HG03025 (cell line): ENCODE data around the gene HOXC6.

Source experiments
- ATAC-seq: cut with Tn5 transposase; IDR thresholded peaks from one replicate; pipeline ENCODE4 v1.9.1; 2021; ENCODE audit warnings: mild to moderate bottlenecking, moderate library complexity; ENCODE audit not compliant: unreplicated experiment, low FRiP score

HOXC6 gene

DNA sequence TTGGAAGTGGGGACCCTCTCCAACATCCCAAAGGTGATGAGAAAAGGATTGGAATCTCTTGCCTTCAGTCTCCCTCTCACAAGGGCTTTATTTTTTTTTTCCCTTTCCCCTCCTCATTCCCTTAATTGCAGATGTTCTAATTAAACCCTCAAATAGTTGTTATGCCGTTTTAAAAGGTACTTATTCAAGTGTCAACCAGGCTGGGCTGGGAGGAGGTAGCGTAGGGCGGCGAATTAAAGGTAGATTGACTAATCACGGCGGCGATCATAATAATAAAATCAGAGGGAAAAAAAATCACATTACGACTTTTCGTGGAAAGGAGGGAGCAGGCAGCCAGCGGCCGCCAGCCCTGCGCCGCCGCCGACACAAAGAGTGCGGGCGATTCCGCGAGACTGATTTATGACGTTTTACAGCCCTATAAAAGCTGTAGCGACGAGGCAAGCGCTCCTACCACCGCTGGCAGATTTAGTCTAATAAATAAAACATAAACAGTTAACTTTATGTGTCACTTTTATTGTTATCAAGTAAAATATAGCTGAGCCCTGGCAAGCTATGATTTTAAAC is 23.7 kb downstream of the HOXC6 start:
- no peak for ATAC-seq

DNA sequence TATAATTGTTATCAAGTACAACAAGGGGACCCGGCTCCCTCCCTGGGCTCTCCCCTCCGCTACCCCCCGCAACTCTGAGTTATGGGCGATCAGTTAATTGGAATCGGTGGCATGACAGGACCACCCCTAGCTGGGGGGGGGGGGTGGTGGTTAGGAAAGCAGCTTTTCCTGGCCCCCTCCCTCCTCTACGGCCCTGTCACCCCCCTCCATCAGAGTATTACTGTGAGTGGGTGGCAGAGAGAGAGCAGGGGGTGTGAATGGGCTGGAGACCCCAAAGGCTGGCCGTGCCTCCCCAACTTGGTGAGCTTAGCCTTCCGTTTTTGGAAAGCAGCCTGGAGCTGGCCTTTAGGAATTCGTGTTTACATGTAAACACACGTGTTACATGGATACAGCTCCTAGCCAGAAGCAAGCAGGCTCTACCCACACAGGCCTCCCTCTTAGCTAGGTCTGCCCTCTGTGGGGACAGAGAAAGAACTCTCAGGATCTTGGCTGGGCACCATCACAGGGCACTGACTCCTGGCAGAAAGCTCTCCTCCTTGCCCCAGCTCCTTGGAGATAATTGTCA is 24.3 kb downstream of the HOXC6 start:
- ATAC-seq, result peak; percentile 13

DNA sequence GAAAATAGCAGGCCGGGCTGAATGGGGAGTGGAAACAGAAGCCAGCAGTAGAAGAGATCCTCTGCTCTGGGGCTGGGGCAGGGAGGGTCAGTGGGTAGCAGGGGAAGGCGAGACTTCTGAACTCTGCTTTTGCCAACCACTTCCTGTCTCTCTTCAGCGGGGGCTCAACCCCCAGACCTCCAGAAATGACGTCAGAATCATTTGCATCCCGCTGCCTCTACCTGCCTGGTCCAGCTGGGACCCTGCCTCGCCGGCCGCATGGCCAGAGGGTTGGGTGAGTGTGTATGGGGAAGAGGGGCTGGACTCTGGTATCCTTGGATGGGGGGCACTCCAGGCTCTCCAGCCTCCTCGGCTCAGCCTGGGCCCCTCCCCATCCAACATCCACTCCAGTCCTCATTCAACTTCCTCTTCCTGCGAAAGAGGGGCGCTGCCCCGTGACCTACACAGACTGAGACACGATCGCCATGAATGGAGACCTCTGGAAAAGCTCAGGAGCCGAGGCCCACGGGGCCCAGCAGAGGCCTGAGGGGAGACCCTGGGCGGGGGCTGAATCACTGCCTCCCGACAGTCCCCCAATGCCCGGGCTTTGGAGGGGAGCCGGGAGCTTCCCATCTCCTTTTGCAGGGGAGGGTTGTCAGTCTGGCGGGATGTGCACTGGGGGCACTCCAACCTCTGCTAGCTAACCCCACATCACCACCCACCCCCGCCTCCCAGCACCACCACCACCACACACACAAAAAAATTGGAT is 24.9 kb downstream of the HOXC6 start:
- peak; percentile 69 for ATAC-seq

DNA sequence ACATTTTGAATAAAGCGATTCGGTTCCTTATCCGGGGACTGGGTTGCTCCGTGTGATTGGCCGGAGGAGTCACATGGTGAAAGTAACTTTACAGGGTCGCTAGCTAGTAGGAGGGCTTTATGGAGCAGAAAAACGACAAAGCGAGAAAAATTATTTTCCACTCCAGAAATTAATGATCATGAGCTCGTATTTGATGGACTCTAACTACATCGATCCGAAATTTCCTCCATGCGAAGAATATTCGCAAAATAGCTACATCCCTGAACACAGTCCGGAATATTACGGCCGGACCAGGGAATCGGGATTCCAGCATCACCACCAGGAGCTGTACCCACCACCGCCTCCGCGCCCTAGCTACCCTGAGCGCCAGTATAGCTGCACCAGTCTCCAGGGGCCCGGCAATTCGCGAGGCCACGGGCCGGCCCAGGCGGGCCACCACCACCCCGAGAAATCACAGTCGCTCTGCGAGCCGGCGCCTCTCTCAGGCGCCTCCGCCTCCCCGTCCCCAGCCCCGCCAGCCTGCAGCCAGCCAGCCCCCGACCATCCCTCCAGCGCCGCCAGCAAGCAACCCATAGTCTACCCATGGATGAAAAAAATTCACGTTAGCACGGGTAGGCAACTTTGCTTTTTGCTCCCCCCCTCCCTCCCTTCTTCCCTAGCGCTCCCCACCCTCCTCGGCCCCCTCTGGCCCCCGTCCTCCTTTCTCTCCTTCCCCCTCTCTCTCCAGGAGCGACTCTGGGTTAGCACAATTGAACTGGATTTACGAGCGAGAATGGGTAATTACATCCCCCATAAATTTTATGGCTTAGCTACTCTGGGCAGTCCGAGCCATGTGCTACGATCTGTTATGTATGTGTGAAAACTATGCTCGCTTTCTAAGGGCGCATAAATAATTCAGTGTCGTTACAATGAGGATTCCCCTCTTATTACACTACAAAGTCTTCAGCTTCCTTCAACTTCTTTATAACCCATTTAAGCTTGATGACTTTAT is 25.8 kb downstream of the HOXC6 start, which contains the start of gene HOXC4:
Gene HOXC4 (plus strand): TSS at position 85 of the 991 bp plus-strand sequence. CDS start 88 bp downstream, at position 173.
- ATAC-seq, result peak; percentile 42

DNA sequence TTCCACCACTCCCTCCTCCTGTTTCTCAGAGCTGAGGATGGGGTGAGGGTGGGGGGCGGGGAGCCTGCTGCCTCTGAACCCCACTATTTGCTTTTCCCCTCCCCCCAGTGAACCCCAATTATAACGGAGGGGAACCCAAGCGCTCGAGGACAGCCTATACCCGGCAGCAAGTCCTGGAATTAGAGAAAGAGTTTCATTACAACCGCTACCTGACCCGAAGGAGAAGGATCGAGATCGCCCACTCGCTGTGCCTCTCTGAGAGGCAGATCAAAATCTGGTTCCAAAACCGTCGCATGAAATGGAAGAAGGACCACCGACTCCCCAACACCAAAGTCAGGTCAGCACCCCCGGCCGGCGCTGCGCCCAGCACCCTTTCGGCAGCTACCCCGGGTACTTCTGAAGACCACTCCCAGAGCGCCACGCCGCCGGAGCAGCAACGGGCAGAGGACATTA is 26.5 kb downstream of the HOXC6 start:
- no peak for ATAC-seq

DNA sequence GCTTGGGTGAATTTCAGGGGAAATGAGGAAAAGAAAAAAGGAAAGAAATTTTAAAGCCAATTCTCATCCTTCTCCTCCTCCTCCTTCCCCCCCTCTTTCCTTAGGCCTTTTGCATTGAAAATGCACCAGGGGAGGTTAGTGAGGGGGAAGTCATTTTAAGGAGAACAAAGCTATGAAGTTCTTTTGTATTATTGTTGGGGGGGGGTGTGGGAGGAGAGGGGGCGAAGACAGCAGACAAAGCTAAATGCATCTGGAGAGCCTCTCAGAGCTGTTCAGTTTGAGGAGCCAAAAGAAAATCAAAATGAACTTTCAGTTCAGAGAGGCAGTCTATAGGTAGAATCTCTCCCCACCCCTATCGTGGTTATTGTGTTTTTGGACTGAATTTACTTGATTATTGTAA is 27.3 kb downstream of the HOXC6 start:
- no peak for ATAC-seq

DNA sequence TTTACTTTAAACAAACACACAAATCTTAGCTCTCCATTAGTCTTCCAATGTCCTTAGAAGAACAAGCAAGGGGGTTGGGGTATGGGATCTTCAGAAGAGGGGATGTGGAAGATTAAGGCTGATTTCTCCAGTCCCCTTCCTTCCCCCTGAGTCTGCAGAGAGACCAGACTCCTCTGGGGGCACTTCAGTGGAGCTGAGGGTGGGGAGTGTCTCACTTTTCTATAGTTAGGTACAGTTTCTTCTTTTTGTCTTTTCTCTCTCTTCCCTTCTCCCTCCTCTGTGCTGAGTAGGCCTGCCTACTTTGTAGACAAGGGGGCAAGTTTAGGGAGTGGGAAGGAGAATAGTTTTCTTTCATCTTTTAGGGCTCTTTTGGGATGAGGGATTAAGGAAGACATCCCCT is 27.9 kb downstream of the HOXC6 start:
- no peak for ATAC-seq

DNA sequence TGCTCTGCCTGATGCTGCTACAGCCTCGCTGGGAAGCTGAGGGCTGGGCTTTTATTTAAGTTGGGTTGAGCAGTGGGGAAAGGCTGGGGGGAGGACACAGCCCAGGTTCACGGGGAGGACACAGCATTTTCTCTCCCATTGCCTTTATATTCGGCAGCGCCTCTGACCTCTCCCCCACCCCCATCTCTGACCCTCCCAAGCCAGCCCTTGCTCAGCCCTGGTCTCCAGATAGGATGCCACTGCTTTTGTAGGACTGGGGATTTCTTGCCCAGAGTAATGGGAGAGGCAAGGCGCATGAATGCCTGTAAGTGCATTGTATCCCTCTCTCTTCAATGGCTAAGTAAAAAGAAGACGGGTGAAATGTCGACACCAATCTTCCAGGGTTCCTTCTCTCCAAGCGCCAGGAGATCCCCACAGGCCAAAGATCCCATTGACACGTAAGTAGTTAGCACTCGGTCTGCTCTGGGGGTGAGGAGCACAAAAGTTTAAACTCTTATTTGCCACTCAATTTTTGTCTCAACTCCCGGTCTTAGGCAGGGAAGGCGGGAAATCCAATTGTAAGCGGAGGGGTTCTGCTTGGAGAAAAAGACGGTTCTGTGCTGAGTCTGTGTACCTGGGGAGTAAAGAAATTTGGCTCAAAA is 30.0 kb downstream of the HOXC6 start:
- no peak for ATAC-seq

DNA sequence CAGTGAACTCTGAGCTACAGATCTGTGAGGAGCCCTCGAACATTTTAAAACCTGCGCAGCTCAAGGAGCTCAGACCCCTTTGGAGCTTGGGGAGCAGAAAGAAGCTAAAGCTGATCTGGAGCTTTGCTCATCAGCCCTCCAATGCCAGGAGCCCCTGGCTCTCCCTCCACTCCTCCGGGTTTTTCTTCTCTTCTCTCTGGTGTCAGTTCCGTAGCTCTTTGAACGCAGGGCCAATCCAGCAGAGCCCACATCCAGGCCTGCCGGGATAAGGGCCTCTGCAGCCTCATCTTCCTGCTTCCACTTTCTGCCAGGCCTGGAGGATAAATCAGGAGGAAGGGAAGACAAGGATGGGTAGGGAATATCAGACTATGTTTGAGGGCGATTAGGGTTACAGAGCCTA is 31.4 kb downstream of the HOXC6 start:
- no peak for ATAC-seq

DNA sequence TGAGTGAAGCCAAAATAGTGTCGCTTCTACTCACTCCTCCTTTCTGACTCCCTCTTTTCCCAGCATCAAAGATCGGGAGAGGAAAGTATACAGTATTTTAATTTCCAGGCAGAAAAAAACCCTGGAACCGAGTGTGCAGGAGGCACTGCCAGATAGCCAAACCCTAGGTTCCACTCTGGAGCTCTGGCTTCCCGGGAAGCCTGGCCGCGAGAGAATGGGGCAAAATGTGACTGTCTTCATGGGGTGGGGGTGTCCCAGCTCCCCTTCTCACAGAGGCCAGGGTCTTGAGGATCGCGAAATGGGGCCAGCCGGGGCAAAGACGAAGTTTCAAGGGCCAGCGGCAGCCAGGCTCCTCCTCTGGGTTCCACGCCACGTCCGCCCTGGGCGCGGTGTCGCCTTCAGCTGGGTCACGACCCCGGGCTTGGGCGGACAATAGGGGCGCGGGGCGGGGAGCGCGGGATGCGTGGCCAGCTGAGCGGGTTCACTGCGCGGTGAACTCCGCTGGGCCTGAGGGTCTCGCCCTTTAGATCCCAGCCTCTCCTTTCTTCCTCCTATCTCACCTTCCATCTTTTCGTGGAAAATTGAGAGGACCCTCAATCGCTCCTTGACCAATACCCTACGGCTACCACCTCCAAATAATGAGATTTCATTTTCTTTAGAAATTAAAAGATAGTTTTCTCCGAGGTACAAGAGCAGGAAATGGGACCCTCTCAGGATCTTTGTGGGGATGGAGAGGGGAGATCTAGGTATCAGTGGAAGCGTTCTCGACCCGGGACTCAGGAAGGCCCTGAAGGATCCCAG is 32.1 kb downstream of the HOXC6 start:
- ATAC-seq, result no peak

DNA sequence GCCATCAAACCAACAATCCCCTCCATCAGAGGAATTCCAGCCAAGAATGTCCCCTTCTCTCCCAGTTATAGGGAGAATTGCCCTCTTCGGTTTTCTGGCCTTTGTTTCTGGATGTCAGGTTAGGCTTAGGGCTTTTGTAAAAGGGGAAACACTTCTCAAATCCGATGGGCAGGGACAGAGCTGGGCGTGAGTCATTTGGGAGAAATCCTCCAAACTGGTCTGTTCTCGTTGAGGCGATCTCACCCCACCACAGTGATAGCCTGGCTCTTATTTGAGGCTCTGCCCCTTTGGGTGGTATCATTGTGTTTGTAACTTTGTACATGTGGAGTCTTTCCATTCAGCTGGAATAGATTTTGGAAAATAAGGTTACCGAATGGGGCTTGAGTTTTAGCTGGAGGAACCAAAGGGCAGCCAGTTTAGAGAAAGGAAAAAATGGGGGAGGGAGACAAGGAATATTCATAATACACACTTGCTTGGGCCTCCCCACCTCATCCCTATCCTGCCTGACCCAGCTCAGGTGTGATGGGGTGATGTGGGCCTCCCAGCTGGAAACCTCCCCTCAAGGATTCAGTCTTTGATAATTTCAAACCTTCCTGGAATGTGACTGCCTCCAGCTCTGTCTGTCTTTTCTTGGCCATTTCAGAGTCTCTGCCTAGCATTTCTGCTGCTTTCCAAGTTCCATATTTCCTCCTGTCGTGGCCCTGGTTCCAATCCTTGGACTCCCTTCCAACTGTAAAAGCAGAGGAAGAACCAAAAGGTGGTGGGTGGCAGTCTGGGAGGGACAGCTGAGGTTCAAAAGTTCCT is 32.9 kb downstream of the HOXC6 start:
- no peak for ATAC-seq

DNA sequence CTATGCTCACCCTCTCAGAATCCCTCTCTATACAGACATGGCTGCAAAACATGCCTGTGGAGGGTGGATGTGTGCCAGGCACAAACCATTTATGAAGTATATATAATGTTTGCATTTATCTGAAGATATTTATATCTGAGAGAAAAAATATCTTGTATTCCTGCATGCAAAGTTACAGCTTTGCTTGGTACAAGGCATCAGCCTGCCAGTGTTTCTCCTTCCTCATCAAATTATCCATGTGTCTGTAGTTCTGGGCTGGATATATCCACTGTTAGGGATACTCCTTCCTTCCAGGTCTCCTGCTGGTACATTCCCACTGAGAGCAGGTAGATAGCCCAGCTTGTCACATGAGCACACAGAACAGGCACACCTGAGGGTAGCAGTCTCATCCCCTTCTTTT is 37.4 kb downstream of the HOXC6 start:
- no peak for ATAC-seq

DNA sequence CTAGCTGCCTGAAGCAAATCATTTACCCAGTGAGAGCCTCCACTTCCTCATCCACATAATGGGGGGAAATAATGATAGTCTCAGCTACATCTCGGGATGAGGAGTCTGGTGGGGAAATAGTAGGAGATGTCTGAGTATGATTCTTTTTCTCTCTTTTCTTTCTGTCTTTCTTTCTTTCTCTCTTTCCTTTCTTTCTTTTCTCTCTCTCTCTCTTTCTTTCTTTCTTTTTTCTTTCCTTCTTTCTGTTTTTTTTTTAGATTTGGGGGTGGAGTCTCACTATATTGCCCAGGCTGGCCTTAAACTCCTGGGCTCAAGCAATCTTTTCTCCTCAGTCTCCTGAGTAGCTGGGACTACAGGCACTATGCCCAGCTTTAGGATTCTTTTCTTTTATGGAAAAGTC is 38.2 kb downstream of the HOXC6 start:
- no peak for ATAC-seq

DNA sequence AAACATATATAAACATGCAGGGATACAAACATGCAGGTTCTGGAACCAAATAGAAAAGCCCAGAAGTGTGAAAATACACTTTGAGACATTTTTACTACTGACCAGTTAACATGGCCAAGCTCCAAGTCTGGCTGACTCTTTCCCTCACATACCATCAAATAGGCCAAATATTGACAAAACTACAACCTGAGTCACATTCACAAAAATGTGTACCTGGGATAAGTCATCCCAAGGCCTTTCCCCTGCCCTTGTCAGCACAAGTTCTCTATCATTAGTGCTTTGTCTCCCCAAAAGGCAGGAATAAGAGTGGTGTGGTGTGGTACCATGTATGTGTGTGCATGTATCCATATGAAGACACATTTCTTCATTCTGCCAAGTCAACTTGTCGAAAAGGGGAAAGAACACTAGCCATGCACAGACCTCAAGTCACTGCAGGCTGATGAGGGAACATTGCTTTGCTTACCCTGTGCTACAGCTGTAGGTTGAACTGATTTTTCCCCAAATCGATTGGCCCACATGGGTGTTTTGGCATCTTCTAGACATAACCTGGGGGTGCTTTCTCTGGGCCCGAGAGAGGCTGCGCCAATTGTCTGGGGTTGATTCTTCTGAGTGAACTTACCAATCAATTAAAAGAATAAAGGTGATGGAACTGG is 40.3 kb downstream of the HOXC6 start:
- no peak for ATAC-seq

DNA sequence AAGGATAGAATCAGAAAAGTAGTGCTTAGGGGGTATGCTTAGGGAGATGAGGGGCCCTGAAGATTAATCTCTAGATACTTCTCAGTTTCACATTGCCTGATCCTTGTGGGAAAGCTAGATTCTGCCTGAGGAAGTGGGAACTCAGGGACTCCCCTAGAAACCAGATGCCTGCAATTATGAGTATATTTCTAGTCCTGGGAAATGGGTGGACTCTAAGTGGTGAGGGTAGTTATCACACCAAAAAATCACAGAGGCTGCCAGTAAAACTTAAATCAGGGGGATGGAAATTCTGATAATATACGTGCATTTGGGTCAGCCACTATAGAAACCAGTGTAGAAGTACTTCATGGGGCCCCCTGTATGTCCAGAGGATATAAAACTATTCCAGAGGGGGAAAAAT is 43.7 kb downstream of the HOXC6 start:
- no peak for ATAC-seq

DNA sequence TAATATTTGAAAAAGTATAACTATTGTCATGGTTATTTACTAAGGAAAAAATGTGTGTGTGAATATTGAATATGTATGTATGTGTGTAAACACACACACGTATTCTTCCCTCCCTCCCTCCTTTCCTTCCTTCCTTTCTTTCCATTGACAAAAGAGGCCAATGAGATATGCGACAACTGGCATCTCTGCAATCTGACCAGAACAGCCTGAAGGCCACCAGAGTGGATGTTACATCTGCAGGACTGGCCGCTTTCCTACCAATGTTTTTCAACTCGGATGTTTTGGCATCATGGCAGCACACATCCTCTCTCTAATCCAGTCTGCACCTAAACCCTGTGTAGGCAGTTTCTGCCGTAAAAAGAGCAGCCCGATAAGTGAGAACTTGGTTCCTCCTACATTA is 46.1 kb downstream of the HOXC6 start:
- no peak for ATAC-seq

DNA sequence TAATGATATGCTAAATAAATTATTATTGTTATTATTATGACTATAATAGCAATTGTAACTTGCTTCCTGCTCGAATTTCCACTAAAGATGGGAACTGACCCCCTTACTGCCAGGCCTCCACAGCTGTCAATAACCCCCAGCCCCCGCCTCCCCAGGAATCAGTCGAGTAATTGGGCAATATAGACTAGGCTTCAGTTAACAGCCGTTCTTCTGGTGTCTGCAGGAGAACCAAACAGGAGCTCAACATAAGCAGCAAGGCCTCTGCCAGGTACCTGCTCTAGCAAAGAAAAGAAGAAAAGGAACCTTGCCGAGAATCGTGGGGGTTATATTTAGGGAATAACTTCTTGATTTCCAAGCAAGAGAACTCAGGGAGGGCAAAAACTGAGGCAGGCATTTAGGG is 47.2 kb downstream of the HOXC6 start:
- no peak for ATAC-seq

DNA sequence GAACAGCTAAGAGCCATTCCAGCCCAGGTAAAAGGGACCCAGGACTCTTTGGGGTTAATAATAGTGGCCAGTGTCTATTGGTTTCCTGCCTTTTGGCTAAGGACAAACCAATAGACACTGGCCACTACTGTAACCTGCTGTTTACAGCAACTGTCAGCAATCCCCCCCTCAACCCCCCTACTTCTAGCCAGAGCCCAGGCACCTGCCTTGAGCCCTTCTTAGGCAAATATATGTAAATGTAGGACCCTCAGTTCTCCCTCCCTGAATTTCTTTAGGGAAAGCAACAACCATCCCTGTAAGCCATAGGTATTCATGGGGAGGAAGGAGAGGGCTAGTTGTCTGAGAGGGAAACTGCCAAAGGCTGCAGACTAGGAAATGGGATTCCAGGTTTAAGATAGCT is 47.7 kb downstream of the HOXC6 start:
- no peak for ATAC-seq
